Measurements from ENCODE around the gene PPID. TPM values are rescaled to one million over a fixed set of nuclear protein-coding genes. Genes with fewer than 3 reads are reported as not detected.
A peak's percentile ranks its signal among the peaks of the same experiment; 100 is the strongest.

PPID gene
- total RNA-seq, 1 donor from 2014 or later, result 40.6 TPM

DNA sequence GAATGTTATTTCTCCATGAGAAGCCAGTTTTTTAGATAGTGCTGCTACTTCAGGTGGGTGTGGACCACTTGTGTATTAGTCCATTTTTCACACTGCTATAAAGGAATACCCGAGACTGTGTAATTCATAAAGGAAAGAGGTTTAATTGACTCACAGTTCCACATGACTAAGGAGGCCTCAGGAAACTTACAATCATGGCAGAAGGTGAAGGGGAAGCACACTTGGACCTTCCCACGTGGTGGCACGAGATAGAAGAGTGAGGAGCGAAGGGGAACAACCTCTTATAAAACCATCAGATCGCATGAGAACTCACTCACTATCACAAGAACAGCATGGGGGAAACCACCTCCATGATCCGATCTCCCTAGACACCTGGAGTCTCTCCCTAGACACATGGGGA lies 3.4 kb upstream of the PPID start:
- Mint-ChIP-seq H3K27ac (no peak overlapping the region), H3K27me3 (peaks cover 34% of the 10 kb centered on the region), H3K4me3 (no peak overlapping the region), H3K9me3 (no peaks in the 10 kb centered on the region), H3K4me1 (ENCODE audit: unreplicated experiment) (peaks cover 10% of the 10 kb centered on the region), H3K36me3 (peaks cover 3% of the 10 kb centered on the region)
- TF ChIP-seq, protein P1, sequence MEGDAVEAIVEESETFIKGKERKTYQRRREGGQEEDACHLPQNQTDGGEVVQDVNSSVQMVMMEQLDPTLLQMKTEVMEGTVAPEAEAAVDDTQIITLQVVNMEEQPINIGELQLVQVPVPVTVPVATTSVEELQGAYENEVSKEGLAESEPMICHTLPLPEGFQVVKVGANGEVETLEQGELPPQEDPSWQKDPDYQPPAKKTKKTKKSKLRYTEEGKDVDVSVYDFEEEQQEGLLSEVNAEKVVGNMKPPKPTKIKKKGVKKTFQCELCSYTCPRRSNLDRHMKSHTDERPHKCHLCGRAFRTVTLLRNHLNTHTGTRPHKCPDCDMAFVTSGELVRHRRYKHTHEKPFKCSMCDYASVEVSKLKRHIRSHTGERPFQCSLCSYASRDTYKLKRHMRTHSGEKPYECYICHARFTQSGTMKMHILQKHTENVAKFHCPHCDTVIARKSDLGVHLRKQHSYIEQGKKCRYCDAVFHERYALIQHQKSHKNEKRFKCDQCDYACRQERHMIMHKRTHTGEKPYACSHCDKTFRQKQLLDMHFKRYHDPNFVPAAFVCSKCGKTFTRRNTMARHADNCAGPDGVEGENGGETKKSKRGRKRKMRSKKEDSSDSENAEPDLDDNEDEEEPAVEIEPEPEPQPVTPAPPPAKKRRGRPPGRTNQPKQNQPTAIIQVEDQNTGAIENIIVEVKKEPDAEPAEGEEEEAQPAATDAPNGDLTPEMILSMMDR (conservative IDR thresholded peaks at IDR 0.05), result no peak
- DNase-seq (ENCODE audit: extremely low spot score, unreplicated experiment), result no peak

DNA sequence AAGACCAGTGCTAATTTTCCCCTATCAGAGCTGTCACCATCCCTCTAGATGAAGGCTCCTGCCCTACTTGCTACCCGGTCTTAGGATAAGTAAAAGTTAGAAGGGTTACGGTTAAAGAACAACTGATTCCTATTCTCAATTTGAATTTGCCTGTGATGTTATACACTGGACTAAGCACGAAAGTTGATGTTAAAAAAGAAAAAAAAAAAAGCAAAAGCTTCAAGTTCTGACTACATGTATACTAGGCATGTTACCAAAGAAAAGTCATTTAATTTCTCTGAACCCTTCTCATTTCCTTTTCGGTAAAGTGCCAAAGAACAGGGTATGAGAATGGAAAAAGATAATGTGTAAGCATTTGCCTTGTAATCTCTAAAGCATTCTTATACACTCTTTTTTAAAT lies 1.4 kb upstream of the PPID start:
- H3K4me3 Mint-ChIP-seq, result peak overlapping the region; percentile 42
- H3K27ac Mint-ChIP-seq, result no peak overlapping the region

DNA sequence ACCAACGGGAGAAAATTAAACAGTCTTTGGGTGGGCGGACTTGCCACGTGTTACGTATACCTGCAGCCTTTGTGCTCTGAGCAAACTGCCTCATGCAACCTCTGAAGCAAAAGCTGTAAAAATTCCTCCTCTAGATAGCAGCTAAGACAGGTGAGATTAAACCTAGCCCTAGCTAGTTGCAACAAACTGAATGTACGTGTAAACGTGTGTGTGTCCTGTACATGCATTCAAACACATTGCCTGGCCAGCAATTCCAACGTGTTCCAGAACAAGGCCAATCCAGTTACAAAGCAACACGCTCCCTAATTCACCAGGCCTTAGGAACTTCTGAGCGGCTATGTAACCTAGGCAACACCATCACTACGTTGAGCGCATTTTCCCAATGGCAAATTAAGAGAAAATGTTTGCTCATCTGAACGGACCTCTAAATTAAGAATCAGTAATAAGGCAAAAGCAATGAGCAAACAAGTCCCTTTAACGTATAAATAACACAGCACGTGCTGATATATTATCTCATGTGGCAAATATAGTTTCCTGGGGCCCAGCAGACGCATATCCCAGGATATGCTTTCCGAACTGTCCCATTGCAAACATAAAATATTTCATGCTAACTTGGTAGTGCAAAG lies 792 bp downstream of the PPID start:
- Mint-ChIP-seq H3K4me1 (ENCODE audit: unreplicated experiment) (peaks cover 18% of the 10 kb centered on the region), H3K4me3 (peak overlapping the region; percentile 98), H3K36me3 (peaks cover 32% of the 10 kb centered on the region), H3K27ac (peak overlapping the region; percentile 98), H3K27me3 (peaks cover 10% of the 10 kb centered on the region), H3K9me3 (no peaks in the 10 kb centered on the region)
- TF ChIP-seq, protein P1 (conservative IDR thresholded peaks at IDR 0.05), result no peak
- DNase-seq (ENCODE audit: extremely low spot score, unreplicated experiment), result no peak

More for the DNA sequence above, 1.4 kb upstream of the PPID start:
- TF ChIP-seq, protein P1 (conservative IDR thresholded peaks at IDR 0.05), result no peak
- no peak for DNase-seq (ENCODE audit: extremely low spot score, unreplicated experiment)
- no peaks in the 10 kb centered on the region for H3K9me3 Mint-ChIP-seq
- peaks cover 13% of the 10 kb centered on the region for H3K36me3 Mint-ChIP-seq
- H3K27me3 Mint-ChIP-seq, result peaks cover 27% of the 10 kb centered on the region
- H3K4me1 Mint-ChIP-seq (ENCODE audit: unreplicated experiment), result peaks cover 18% of the 10 kb centered on the region

DNA sequence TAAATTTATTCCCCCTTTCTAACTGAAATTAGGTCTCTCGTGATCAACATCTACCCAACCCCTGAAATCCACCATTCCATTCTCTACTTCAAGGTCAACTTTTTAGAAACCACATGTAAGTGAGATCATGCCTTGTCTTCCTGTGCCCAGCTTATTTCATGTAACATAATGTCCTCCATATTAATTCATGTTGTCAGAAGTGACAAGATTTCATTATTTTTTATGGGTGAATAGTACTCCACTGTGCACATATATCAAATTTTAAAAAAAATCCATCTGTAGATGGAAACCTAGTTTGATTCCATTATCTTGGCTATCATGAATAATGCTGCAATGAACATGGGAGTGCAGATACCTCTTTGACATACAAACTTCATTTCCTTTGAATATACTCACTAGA lies 1.5 kb downstream of the PPID start:
- DNase-seq (ENCODE audit: extremely low spot score, unreplicated experiment), result no peak
- TF ChIP-seq, protein P1 (conservative IDR thresholded peaks at IDR 0.05), result no peak
- Mint-ChIP-seq H3K27me3 (peaks cover 6% of the 10 kb centered on the region), H3K4me3 (peak overlapping the region; percentile 98), H3K9me3 (no peaks in the 10 kb centered on the region), H3K27ac (peak overlapping the region; percentile 98), H3K36me3 (peaks cover 32% of the 10 kb centered on the region), H3K4me1 (ENCODE audit: unreplicated experiment) (peaks cover 18% of the 10 kb centered on the region)

DNA sequence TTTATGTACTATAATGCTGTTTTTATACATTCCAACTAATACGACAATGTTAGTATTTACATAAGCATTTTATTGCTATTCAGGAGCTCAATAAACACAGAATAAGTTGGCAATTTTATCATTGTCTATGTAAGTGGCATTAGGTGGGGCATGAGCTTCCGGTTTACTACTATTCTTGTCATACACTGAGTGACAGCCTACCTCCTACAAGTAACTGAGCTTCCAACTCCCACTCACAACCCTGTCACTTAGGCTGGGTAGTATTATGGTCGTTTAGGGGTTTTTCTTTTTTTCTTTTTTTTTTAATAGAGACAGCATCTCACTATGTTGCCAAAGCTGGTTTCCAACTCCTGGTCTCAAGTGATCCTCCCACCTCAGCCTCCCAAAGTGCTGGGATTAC lies 7.4 kb downstream of the PPID start:
- H3K9me3 Mint-ChIP-seq, result no peaks in the 10 kb centered on the region
- peaks cover 46% of the 10 kb centered on the region for H3K36me3 Mint-ChIP-seq
- TF ChIP-seq, protein P1 (conservative IDR thresholded peaks at IDR 0.05), result no peak
- no peak for DNase-seq (ENCODE audit: extremely low spot score, unreplicated experiment)
- H3K27me3 Mint-ChIP-seq, result no peaks in the 10 kb centered on the region
- no peaks in the 10 kb centered on the region for H3K4me1 Mint-ChIP-seq (ENCODE audit: unreplicated experiment)
- no peak overlapping the region for H3K27ac Mint-ChIP-seq
- no peak overlapping the region for H3K4me3 Mint-ChIP-seq

Data from type B pancreatic cell (in vitro differentiated cells).